SK-N-SH treated with all-trans-retinoic acid at 6 μM for 48 hours (cell line): Measurements from ENCODE around the gene TNFRSF25.

ENCODE experiments used
- ATAC-seq: fragments of 200-7000 bp; cut with Tn5 transposase; 3 replicates; pipeline ENCODE4 v1.9.1; 2020; ENCODE audit warnings: mild to moderate bottlenecking, moderate library complexity
- BACH2 ChIP-seq: fragments of 250-450 bp; sonication (Bioruptor Pico); IDR thresholded peaks from 2 replicates; pipeline ENCODE4 v1.9.0; 2021; ENCODE audit warnings: mild to moderate bottlenecking, borderline replicate concordance
- CSDC2 ChIP-seq: fragments of 250-450 bp; sonication (Bioruptor Pico); IDR thresholded peaks from 2 replicates; pipeline ENCODE4 v1.5.0; 2020; ENCODE audit warnings: mild to moderate bottlenecking, moderate library complexity
- ESRRG ChIP-seq: fragments of 250-450 bp; sonication (Bioruptor Pico); IDR thresholded peaks from 2 replicates; pipeline ENCODE4 v1.6.1; 2021; ENCODE audit warnings: mild to moderate bottlenecking
- ISL1 ChIP-seq: fragments of 250-450 bp; sonication (Bioruptor Pico); IDR thresholded peaks from 2 replicates; pipeline ENCODE4 v2.1.2; 2022; ENCODE audit warnings: mild to moderate bottlenecking, moderate library complexity
- PPARA ChIP-seq: fragments of 250-450 bp; sonication (Bioruptor Pico); IDR thresholded peaks from 2 replicates; pipeline ENCODE4 v1.5.0; 2020; ENCODE audit warnings: mild to moderate bottlenecking, borderline replicate concordance
- RARB ChIP-seq: fragments of 250-450 bp; sonication (Bioruptor Pico); IDR thresholded peaks from 2 replicates; pipeline ENCODE4 v1.8.0; 2021; ENCODE audit warnings: mild to moderate bottlenecking, moderate library complexity
- SNAI2 ChIP-seq: fragments of 250-450 bp; sonication (Bioruptor Pico); IDR thresholded peaks from 2 replicates; pipeline ENCODE4 v1.5.0; 2020; ENCODE audit warnings: mild to moderate bottlenecking, moderate library complexity
- TCF4 ChIP-seq: fragments of 250-450 bp; sonication (Bioruptor Pico); IDR thresholded peaks from 2 replicates; pipeline ENCODE4 v1.8.0; 2021; ENCODE audit warnings: mild to moderate bottlenecking, moderate library complexity, borderline replicate concordance
- TOX ChIP-seq: fragments of 250-450 bp; sonication (Bioruptor Pico); IDR thresholded peaks from 2 replicates; pipeline ENCODE4 v1.8.0; 2021; ENCODE audit warnings: mild to moderate bottlenecking, moderate library complexity, borderline replicate concordance
- ZFP30 ChIP-seq: fragments of 450-650 bp; formaldehyde crosslinking; IDR thresholded peaks from 2 replicates; pipeline ENCODE4 v1.5.0; 2022; ENCODE audit warnings: mild to moderate bottlenecking, moderate library complexity
- ZNF565 ChIP-seq: fragments of 450-650 bp; formaldehyde crosslinking; conservative IDR thresholded peaks from 2 replicates; pipeline ENCODE4 v1.5.0; 2020; ENCODE audit warnings: low read depth, mild to moderate bottlenecking, moderate library complexity
- ZNF70 ChIP-seq: fragments of 450-650 bp; formaldehyde crosslinking; IDR thresholded peaks from 2 replicates; pipeline ENCODE4 v1.5.0; 2020; ENCODE audit warnings: mild to moderate bottlenecking, moderate library complexity
- TF ChIP-seq, protein P1 (sequence below): fragments of 250-450 bp; sonication (Bioruptor Pico); IDR thresholded peaks from 2 replicates; pipeline ENCODE4 v1.5.1; 2021; ENCODE audit warnings: mild to moderate bottlenecking, moderate library complexity
- TF ChIP-seq, protein P2 (sequence below): fragments of 250-450 bp; sonication (Bioruptor Pico); IDR thresholded peaks from 2 replicates; pipeline ENCODE4 v1.5.1; 2020; ENCODE audit warnings: low read depth, mild to moderate bottlenecking, moderate library complexity
- TF ChIP-seq, protein P3 (sequence below): fragments of 250-450 bp; sonication (Bioruptor Pico); IDR thresholded peaks from 2 replicates; pipeline ENCODE4 v1.8.0; 2021; ENCODE audit warnings: low read depth, mild to moderate bottlenecking, moderate library complexity, borderline replicate concordance
- TF ChIP-seq, protein P4 (sequence below): fragments of 250-450 bp; sonication (Bioruptor Pico); IDR thresholded peaks from 2 replicates; pipeline ENCODE4 v1.8.0; 2020; ENCODE audit warnings: mild to moderate bottlenecking, moderate library complexity, borderline replicate concordance
- TF ChIP-seq, protein P5 (sequence below): fragments of 250-450 bp; sonication (Bioruptor Pico); IDR thresholded peaks from 2 replicates; pipeline ENCODE4 v1.5.0; 2020; ENCODE audit warnings: mild to moderate bottlenecking, moderate library complexity

The TNFRSF25 gene

DNA sequence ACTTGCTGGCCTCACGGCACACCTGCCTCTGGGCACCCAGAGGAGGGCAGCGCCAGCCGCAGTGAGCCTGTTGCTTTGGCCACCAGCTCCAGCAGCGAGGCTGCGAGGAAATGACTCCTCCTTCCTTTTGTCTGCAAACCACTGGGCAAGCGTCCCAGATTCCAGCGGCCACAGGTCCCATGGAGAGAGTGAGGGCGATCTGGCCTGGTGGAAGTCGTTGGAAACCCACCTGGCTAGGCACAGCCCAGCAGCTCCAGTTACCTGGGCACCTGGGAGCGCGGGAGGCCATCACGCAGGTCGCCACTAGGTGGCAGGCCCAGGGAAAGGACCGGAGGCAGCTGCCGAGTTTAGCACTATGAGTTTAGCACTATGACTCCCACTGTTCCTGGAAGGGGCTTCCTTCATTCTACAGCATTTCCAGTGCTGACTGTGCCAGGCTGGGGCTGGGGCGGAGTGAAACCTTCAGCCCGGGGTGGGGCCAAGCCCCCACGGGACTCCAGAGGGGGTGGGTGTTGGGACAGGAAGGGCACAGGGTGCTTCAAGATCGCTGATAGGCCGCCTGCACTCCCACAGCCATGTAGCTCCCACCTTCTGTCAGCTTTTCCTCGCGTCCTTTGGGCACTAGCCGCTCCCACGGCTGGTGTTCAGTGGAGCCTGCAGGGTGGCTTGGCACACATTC lies 42.5 kb downstream of the TNFRSF25 start (continued):
- TF ChIP-seq, protein P1, sequence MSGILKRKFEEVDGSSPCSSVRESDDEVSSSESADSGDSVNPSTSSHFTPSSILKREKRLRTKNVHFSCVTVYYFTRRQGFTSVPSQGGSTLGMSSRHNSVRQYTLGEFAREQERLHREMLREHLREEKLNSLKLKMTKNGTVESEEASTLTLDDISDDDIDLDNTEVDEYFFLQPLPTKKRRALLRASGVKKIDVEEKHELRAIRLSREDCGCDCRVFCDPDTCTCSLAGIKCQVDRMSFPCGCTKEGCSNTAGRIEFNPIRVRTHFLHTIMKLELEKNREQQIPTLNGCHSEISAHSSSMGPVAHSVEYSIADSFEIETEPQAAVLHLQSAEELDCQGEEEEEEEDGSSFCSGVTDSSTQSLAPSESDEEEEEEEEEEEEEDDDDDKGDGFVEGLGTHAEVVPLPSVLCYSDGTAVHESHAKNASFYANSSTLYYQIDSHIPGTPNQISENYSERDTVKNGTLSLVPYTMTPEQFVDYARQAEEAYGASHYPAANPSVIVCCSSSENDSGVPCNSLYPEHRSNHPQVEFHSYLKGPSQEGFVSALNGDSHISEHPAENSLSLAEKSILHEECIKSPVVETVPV (CRISPR knock-in tag), result no peak
- TF ChIP-seq ISL1 (CRISPR knock-in tag) (no peak), CSDC2 (no peak)
- TF ChIP-seq, protein P2, sequence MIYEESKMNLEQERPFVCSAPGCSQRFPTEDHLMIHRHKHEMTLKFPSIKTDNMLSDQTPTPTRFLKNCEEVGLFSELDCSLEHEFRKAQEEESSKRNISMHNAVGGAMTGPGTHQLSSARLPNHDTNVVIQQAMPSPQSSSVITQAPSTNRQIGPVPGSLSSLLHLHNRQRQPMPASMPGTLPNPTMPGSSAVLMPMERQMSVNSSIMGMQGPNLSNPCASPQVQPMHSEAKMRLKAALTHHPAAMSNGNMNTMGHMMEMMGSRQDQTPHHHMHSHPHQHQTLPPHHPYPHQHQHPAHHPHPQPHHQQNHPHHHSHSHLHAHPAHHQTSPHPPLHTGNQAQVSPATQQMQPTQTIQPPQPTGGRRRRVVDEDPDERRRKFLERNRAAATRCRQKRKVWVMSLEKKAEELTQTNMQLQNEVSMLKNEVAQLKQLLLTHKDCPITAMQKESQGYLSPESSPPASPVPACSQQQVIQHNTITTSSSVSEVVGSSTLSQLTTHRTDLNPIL, result no peak

DNA sequence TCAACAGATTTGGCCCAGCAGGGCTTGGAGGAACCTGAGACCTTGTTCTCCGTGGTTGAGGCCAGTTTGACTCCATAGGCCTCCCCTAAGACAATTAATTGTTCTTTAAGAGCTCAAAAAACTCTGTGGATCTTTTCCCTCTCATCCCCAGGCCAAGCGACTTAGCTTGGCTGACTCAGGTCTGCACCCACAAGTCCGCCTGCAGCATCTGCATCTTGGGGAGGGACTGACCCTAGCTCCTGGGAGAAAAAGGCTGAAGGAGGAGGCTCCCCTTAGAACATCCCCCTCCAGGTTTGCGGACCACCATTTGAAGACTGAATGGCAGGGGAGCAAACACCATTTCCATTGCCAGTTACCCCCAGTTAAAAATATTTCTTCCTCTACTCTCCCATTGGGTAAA lies 44.7 kb downstream of the TNFRSF25 start:
- TF ChIP-seq ESRRG (no peak), ZNF70 (CRISPR knock-in tag) (no peak), ZFP30 (CRISPR knock-in tag) (no peak), TOX (CRISPR knock-in tag) (no peak), PPARA (no peak)
- TF ChIP-seq, protein P3, sequence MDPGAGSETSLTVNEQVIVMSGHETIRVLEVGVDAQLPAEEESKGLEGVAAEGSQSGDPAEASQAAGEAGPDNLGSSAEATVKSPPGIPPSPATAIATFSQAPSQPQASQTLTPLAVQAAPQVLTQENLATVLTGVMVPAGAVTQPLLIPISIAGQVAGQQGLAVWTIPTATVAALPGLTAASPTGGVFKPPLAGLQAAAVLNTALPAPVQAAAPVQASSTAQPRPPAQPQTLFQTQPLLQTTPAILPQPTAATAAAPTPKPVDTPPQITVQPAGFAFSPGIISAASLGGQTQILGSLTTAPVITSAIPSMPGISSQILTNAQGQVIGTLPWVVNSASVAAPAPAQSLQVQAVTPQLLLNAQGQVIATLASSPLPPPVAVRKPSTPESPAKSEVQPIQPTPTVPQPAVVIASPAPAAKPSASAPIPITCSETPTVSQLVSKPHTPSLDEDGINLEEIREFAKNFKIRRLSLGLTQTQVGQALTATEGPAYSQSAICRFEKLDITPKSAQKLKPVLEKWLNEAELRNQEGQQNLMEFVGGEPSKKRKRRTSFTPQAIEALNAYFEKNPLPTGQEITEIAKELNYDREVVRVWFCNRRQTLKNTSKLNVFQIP (CRISPR knock-in tag), result no peak
- TF ChIP-seq, protein P4, sequence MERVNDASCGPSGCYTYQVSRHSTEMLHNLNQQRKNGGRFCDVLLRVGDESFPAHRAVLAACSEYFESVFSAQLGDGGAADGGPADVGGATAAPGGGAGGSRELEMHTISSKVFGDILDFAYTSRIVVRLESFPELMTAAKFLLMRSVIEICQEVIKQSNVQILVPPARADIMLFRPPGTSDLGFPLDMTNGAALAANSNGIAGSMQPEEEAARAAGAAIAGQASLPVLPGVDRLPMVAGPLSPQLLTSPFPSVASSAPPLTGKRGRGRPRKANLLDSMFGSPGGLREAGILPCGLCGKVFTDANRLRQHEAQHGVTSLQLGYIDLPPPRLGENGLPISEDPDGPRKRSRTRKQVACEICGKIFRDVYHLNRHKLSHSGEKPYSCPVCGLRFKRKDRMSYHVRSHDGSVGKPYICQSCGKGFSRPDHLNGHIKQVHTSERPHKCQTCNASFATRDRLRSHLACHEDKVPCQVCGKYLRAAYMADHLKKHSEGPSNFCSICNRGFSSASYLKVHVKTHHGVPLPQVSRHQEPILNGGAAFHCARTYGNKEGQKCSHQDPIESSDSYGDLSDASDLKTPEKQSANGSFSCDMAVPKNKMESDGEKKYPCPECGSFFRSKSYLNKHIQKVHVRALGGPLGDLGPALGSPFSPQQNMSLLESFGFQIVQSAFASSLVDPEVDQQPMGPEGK (CRISPR knock-in tag), result no peak
- TF ChIP-seq, protein P5, sequence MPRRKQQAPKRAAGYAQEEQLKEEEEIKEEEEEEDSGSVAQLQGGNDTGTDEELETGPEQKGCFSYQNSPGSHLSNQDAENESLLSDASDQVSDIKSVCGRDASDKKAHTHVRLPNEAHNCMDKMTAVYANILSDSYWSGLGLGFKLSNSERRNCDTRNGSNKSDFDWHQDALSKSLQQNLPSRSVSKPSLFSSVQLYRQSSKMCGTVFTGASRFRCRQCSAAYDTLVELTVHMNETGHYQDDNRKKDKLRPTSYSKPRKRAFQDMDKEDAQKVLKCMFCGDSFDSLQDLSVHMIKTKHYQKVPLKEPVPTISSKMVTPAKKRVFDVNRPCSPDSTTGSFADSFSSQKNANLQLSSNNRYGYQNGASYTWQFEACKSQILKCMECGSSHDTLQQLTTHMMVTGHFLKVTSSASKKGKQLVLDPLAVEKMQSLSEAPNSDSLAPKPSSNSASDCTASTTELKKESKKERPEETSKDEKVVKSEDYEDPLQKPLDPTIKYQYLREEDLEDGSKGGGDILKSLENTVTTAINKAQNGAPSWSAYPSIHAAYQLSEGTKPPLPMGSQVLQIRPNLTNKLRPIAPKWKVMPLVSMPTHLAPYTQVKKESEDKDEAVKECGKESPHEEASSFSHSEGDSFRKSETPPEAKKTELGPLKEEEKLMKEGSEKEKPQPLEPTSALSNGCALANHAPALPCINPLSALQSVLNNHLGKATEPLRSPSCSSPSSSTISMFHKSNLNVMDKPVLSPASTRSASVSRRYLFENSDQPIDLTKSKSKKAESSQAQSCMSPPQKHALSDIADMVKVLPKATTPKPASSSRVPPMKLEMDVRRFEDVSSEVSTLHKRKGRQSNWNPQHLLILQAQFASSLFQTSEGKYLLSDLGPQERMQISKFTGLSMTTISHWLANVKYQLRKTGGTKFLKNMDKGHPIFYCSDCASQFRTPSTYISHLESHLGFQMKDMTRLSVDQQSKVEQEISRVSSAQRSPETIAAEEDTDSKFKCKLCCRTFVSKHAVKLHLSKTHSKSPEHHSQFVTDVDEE (CRISPR knock-in tag), result no peak
- TF ChIP-seq, protein P1 (CRISPR knock-in tag), result no peak
- ATAC-seq, result no peak

DNA sequence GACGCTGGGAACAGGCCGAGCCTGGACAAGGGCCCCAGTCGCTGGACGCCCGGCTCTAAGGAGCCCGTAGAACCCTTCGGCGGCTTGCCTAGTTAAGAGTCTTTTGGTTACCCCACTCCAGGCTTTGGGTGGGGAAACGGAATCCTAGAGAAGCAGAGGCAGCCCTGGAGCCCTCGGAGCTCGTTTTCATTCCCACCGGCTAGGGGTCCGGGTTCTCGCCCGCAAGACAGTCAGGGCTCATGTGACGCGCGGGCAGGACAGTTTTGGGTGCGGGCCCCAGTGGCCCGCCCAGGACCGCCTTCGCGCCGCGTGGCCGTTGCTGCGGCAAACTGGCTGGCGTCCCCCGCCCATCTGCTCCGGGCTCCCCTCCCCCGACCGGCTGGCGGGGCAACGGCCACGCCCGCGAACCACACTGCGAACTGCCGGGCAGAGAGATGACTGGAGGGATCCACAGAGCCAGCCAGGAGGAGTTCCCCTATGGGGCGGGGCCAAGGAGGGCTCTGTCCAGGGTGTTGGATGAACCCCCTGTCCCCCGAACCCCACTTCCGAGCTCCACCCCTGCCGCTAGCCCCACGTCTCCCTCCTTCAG lies 45.4 kb downstream of the TNFRSF25 start:
- ATAC-seq, result no peak
- TF ChIP-seq RARB (CRISPR knock-in tag) (no peak), BACH2 (CRISPR knock-in tag) (no peak), ZNF565 (CRISPR knock-in tag) (no peak), TCF4 (CRISPR knock-in tag) (no peak), PPARA (no peak), ZFP30 (CRISPR knock-in tag) (no peak), ESRRG (no peak), SNAI2 (no peak), ISL1 (CRISPR knock-in tag) (no peak)
- TF ChIP-seq, protein P2, result no peak
- TF ChIP-seq, protein P5 (CRISPR knock-in tag), result no peak
- TF ChIP-seq, protein P1 (CRISPR knock-in tag), result no peak
